ENCODE results near the gene E2F7.

Gene E2F7

DNA sequence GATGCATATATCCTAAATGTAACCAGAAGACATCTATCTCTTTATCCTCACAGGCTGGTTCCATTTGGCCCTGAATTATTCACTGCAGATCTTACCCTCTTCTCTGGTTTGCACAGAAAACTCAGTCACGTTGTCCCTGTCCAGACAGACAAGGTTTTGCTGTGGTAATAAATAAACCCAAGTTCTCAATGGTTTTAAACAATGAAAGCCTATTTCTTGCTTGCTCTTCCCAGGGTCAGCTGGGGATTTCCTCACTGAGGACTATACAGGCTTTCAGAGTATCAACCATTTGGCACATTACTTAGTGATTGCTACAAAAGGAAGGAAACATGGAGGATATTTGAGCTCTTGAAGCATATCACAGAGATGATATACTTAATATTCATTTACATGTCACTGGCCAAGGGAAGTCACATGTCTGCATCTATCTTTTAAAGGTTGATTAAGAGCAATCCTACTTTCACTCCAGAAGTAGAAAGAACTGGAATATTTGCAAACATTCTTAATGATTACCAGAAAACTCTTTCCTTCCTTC, 24.4 kb upstream of the E2F7 start:
- TF ChIP-seq ZBTB7A (IDR thresholded peaks at IDR 0.05; ENCODE audit: low read depth) (no peak), YY1 (IDR thresholded peaks at IDR 0.05; ENCODE audit: low read depth) (no peak)

DNA sequence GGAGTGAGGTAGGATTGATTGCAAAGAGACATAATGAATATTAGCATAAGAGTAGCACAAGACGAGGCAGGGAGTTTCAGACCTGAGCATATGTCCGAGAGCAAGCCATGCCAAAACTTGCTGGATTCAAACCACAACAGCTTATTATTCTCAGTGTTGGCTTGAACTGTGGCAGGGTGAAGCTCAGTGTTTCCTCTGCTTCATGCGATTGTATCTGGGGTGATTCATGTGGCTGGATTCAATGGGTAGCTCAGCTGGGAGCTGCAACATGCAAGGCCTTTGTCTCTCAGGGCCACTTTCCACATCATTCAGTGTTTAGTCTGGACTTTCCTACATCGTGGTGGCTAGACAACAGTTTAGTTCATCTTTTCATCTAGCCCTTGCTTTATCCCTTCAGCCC, 22.1 kb upstream of the E2F7 start:
- TF ChIP-seq, protein P1, sequence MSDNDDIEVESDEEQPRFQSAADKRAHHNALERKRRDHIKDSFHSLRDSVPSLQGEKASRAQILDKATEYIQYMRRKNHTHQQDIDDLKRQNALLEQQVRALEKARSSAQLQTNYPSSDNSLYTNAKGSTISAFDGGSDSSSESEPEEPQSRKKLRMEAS (IDR thresholded peaks at IDR 0.05): no peak
- TF ChIP-seq CREB1 (IDR thresholded peaks at IDR 0.05; ENCODE audit: low read depth): no peak
- TF ChIP-seq NFIC (IDR thresholded peaks at IDR 0.05): no peak
- no peak for TF ChIP-seq TAF1 (IDR thresholded peaks at IDR 0.05; ENCODE audit: low read depth)
- TF ChIP-seq YY1 (IDR thresholded peaks at IDR 0.05; ENCODE audit: low read depth): no peak
- TF ChIP-seq EGR1 (IDR thresholded peaks at IDR 0.05): no peak
- TF ChIP-seq, protein P2, sequence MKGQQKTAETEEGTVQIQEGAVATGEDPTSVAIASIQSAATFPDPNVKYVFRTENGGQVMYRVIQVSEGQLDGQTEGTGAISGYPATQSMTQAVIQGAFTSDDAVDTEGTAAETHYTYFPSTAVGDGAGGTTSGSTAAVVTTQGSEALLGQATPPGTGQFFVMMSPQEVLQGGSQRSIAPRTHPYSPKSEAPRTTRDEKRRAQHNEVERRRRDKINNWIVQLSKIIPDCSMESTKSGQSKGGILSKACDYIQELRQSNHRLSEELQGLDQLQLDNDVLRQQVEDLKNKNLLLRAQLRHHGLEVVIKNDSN (IDR thresholded peaks at IDR 0.05): no peak
- no peak for TF ChIP-seq FOXM1 (IDR thresholded peaks at IDR 0.05; ENCODE audit: borderline replicate concordance, low read depth)
- no peak for TF ChIP-seq TEAD4 (IDR thresholded peaks at IDR 0.05)
- TF ChIP-seq CEBPB (IDR thresholded peaks at IDR 0.05): no peak
- no peak for TF ChIP-seq TCF12 (IDR thresholded peaks at IDR 0.05; ENCODE audit: low read depth)
- TF ChIP-seq, protein P3, sequence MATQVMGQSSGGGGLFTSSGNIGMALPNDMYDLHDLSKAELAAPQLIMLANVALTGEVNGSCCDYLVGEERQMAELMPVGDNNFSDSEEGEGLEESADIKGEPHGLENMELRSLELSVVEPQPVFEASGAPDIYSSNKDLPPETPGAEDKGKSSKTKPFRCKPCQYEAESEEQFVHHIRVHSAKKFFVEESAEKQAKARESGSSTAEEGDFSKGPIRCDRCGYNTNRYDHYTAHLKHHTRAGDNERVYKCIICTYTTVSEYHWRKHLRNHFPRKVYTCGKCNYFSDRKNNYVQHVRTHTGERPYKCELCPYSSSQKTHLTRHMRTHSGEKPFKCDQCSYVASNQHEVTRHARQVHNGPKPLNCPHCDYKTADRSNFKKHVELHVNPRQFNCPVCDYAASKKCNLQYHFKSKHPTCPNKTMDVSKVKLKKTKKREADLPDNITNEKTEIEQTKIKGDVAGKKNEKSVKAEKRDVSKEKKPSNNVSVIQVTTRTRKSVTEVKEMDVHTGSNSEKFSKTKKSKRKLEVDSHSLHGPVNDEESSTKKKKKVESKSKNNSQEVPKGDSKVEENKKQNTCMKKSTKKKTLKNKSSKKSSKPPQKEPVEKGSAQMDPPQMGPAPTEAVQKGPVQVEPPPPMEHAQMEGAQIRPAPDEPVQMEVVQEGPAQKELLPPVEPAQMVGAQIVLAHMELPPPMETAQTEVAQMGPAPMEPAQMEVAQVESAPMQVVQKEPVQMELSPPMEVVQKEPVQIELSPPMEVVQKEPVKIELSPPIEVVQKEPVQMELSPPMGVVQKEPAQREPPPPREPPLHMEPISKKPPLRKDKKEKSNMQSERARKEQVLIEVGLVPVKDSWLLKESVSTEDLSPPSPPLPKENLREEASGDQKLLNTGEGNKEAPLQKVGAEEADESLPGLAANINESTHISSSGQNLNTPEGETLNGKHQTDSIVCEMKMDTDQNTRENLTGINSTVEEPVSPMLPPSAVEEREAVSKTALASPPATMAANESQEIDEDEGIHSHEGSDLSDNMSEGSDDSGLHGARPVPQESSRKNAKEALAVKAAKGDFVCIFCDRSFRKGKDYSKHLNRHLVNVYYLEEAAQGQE (IDR thresholded peaks at IDR 0.05; ENCODE audit: low read depth): no peak
- no peak for TF ChIP-seq ZBTB7A (IDR thresholded peaks at IDR 0.05; ENCODE audit: low read depth)

DNA sequence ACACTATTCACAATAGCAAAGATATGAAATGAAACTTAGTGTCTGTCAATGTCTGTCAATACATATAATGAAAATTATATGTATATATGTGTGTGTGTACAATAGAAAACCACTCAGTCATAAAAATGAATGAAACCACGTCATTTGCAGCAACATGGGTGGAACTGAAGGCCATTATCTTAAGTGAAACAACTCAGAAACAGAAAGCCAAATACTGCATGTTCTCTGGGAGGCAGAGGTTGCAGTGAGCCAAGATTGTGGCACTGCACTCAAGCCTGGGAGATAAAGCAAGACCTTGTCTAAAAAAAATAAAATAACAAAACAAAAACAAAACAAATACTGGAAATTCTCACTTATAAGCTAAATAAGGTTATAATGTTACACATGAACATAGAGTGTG, 16.7 kb upstream of the E2F7 start:
- TF ChIP-seq TAF1 (IDR thresholded peaks at IDR 0.05; ENCODE audit: low read depth) (no peak), EP300 (IDR thresholded peaks at IDR 0.05; ENCODE audit: borderline replicate concordance) (no peak), FOXM1 (IDR thresholded peaks at IDR 0.05; ENCODE audit: borderline replicate concordance, low read depth) (no peak)

DNA sequence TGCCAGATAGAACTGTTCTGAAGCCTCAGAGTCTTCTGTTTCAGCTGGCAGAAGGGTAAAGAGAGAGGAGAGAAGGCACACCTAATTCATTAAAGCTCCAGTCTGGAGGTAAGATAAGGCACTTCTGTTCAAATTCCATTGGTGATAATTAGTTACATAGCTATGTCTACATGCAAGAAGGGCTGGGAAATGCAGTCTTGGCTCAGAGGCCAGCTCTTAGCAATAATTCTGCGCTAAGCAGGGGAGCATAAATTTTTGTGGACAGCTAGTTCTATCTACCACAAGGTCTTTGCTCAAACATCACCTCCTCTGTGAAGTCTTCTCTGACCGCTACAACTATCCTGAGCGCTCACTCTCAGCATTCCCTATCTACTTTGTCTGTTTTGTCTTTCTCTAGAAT, 14.3 kb upstream of the E2F7 start:
- TF ChIP-seq YY1 (IDR thresholded peaks at IDR 0.05; ENCODE audit: low read depth) (no peak), ZBTB7A (IDR thresholded peaks at IDR 0.05; ENCODE audit: low read depth) (no peak), FOXM1 (IDR thresholded peaks at IDR 0.05; ENCODE audit: borderline replicate concordance, low read depth) (no peak), TAF1 (IDR thresholded peaks at IDR 0.05; ENCODE audit: low read depth) (no peak)
- TF ChIP-seq, protein P3 (IDR thresholded peaks at IDR 0.05; ENCODE audit: low read depth): no peak

DNA sequence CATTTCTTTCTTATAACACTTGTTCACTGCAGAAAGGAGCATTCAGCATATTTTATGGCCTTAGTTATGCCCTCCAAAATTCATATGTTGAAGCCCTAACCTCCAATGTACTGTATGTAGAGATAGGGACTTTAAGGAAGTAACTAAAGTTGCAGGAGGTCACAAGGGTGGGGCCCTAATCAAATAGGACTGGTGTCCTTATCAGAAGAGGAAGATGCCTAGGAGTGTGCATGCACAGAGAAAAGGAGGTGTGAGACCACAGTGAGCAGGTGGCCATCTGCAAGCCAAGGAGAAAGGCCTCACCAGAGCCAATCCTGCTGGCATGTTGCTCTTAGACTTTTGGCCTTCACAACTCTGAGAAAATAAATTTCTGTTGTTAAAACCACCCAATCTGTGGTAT, 12.9 kb upstream of the E2F7 start:
- TF ChIP-seq TCF12 (IDR thresholded peaks at IDR 0.05; ENCODE audit: low read depth) (no peak), FOXM1 (IDR thresholded peaks at IDR 0.05; ENCODE audit: borderline replicate concordance, low read depth) (no peak), NFIC (IDR thresholded peaks at IDR 0.05) (no peak), RAD21 (IDR thresholded peaks at IDR 0.05; ENCODE audit: low read depth) (no peak), EGR1 (IDR thresholded peaks at IDR 0.05) (no peak)
- TF ChIP-seq, protein P2 (IDR thresholded peaks at IDR 0.05): no peak
- TF ChIP-seq, protein P1 (IDR thresholded peaks at IDR 0.05): no peak
- TF ChIP-seq, protein P3 (IDR thresholded peaks at IDR 0.05; ENCODE audit: low read depth): no peak

Data from Ishikawa (cell line).